Muscle layer of colon (tissue), 2 donors: ENCODE results near the gene ZYG11A.
"Not testable (repeated sequence)": the region's sequence is repeated elsewhere in the genome, so short reads cannot be mapped to it uniquely, and the experiment has no call there.

Experiments
- H3K27ac ChIP-seq: one replicate; pipeline ENCODE4 v1.7.0; 2013; ENCODE audit warnings: low read depth, mild to moderate bottlenecking, low read length, moderate library complexity
- H3K27me3 ChIP-seq, 2 donors: one replicate each; pipeline ENCODE4 v1.7.0; 2013; ENCODE audit warnings: low read length in 2 of 2, mild to moderate bottlenecking in 2 of 2; ENCODE audit not compliant: insufficient read depth in 2 of 2, control insufficient read depth in 1 of 2
- H3K36me3 ChIP-seq: one replicate; pipeline ENCODE4 v1.7.0; 2013; ENCODE audit warnings: mild to moderate bottlenecking, low read length; ENCODE audit not compliant: insufficient read depth
- H3K4me1 ChIP-seq: one replicate; pipeline ENCODE4 v1.7.0; 2013; ENCODE audit warnings: mild to moderate bottlenecking, low read length; ENCODE audit not compliant: insufficient read depth
- H3K4me3 ChIP-seq, 2 donors: one replicate each; pipeline ENCODE4 v1.7.0; 2013; ENCODE audit warnings: low read length in 2 of 2, low read depth in 1 of 2, mild to moderate bottlenecking in 1 of 2, moderate library complexity in 1 of 2
- H3K9ac ChIP-seq: one replicate; pipeline ENCODE4 v1.7.0; 2013; ENCODE audit warnings: low read length
- H3K9me3 ChIP-seq: one replicate; pipeline ENCODE4 v1.7.0; 2013; ENCODE audit warnings: mild to moderate bottlenecking, low read length
- donor health status: abdominal sarcoma.
- donor health status: Adenocarcinoma of cecum.

The ZYG11A gene

GRCh38 chr1:52842643-52843310 lies at the start of gene ZYG11A:
ZYG11A (plus strand) TSS chr1:52842760; CDS start chr1:52842884, 124 bp downstream.
- no peak within 1 kb of the TSS for H3K9ac ChIP-seq
- no peaks in the 10 kb centered on the region for H3K36me3 ChIP-seq
- peaks cover 13 to 18% of the 10 kb centered on the region in 2 donors for H3K27me3 ChIP-seq
- H3K4me1 ChIP-seq, result no peaks in the 10 kb centered on the region
- peak within 1 kb of the TSS; percentile 31 to 47 for H3K4me3 ChIP-seq
- no peak within 1 kb of the TSS for H3K27ac ChIP-seq
- no peaks in the 10 kb centered on the region for H3K9me3 ChIP-seq

- not testable (repeated sequence) for H3K4me3 ChIP-seq, H3K9ac ChIP-seq, H3K27me3 ChIP-seq, H3K9me3 ChIP-seq, H3K4me1 ChIP-seq, H3K27ac ChIP-seq
- H3K36me3 ChIP-seq, result peaks cover 48% of the 10 kb centered on the region
These were observed 48.8 kb upstream of the ZYG11A start for GRCh38 chr1:52793717-52794116.

GRCh38 chr1:52795464-52795863 lies 47.1 kb upstream of the ZYG11A start:
- H3K27ac ChIP-seq, result no peak overlapping the region
- H3K9me3 ChIP-seq, result no peaks in the 10 kb centered on the region
- H3K9ac ChIP-seq, result no peak overlapping the region
- no peaks in the 10 kb centered on the region for H3K27me3 ChIP-seq
- no peak overlapping the region for H3K4me3 ChIP-seq
- H3K36me3 ChIP-seq, result peaks cover 33% of the 10 kb centered on the region
- no peaks in the 10 kb centered on the region for H3K4me1 ChIP-seq

- Histone ChIP-seq H3K27ac (no peak overlapping the region), H3K9ac (no peak overlapping the region), H3K27me3 (no peaks in the 10 kb centered on the region), H3K9me3 (no peaks in the 10 kb centered on the region), H3K4me3 (no peak overlapping the region), H3K4me1 (no peaks in the 10 kb centered on the region), H3K36me3 (peaks cover 25% of the 10 kb centered on the region)
These were observed 44.2 kb upstream of the ZYG11A start for GRCh38 chr1:52798331-52798730.

DNA sequence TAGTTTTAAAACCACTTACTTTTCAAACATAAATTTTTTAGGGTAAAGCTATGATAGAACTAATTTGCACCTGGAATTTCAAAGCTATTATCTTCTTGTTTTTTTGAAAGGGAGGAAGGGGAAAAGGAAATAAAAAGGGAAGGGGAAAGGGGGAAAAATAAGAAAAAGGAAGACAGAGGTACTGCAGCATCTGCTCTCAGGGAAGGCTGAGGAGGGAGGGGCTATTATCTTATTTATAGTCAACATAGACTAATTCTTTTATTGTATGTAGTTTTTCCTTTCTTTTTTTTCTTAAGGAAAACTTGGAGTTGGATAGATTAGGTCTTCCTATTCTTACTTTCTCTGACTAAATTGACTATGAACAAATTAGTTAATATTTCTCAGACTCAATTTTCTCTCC lies 41.5 kb upstream of the ZYG11A start:
- H3K4me1 ChIP-seq, result no peaks in the 10 kb centered on the region
- H3K4me3 ChIP-seq, result no peak overlapping the region
- H3K36me3 ChIP-seq, result peaks cover 22% of the 10 kb centered on the region

GRCh38 chr1:52804083-52804482 lies 38.5 kb upstream of the ZYG11A start:
- H3K9ac ChIP-seq, H3K4me3 ChIP-seq, H3K4me1 ChIP-seq, H3K36me3 ChIP-seq, H3K27ac ChIP-seq, H3K27me3 ChIP-seq, H3K9me3 ChIP-seq: not testable (repeated sequence)

More for the DNA sequence above, 41.5 kb upstream of the ZYG11A start:
- Histone ChIP-seq H3K27ac (no peak overlapping the region), H3K9ac (no peak overlapping the region), H3K27me3 (no peaks in the 10 kb centered on the region), H3K9me3 (no peaks in the 10 kb centered on the region)

DNA sequence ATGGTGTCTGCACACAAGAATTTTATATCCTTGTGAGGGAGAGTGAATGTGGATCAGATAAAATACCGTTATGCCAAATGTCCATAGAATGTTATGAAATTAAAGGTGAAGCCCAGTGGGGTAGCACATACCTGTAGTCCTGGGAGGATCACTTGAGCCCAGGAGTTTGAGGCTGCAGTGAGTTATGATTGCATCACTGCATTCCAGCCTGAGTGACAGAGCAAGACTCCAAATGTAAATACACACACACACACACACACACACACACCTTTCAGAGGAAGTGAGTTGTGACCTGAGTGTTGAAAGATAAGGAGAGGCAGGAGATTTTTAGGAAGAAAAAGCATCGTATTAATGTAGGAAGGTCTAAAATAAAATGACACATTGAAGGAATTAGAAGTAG lies 28.1 kb upstream of the ZYG11A start:
- Histone ChIP-seq H3K27me3 (no peaks in the 10 kb centered on the region), H3K36me3 (peaks cover 43% of the 10 kb centered on the region), H3K9ac (no peak overlapping the region), H3K27ac (no peak overlapping the region), H3K4me1 (no peaks in the 10 kb centered on the region), H3K4me3 (no peak overlapping the region), H3K9me3 (no peaks in the 10 kb centered on the region)

- H3K4me3 ChIP-seq, H3K4me1 ChIP-seq, H3K9me3 ChIP-seq, H3K9ac ChIP-seq, H3K27ac ChIP-seq, H3K27me3 ChIP-seq: not testable (repeated sequence)
- H3K36me3 ChIP-seq, result peaks cover 34% of the 10 kb centered on the region
These were observed 21.7 kb upstream of the ZYG11A start for GRCh38 chr1:52820830-52821229.

DNA sequence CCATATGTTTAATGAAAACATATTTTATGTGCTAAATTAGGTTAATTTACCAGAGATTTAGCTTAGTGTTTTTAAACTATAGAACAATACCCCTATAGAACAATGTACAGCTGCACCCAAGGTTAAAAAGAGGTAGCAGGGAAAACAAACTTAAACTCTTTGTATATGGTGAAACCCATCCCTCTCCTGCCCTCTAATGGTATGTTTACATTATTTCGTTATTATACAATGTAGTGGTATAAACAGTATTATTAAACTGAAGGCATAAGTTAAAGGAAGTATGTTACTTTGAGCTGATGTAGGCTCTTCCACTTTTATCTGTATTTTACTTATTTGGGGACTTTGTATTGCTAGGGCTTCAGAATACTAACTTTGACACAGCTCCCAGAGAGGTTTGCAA lies 16.7 kb upstream of the ZYG11A start:
- peaks cover 12% of the 10 kb centered on the region for H3K36me3 ChIP-seq
- no peaks in the 10 kb centered on the region for H3K4me1 ChIP-seq
- H3K9me3 ChIP-seq, result no peaks in the 10 kb centered on the region
- no peak overlapping the region for H3K27ac ChIP-seq
- H3K9ac ChIP-seq, result no peak overlapping the region
- H3K4me3 ChIP-seq, result no peak overlapping the region
- no peaks in the 10 kb centered on the region for H3K27me3 ChIP-seq

DNA sequence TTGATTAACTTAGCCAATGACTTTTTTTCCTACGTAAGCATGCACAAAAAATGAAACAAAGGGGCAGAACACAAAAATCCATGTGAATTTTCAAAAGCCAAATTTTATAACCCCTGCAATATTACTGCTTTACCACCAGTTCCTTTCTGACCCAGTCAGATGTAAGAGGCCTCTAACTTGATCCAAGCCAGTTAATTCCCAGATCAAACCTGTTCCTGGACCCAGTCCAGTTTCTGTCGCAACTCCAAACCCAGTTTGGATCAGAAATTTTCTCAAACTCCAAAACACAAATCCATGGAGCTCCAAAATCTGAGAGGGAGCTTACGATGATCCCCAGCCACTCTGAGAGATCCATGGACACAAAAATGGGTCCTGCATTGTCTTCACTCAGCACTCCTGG lies 7.8 kb upstream of the ZYG11A start:
- no peaks in the 10 kb centered on the region for H3K4me1 ChIP-seq
- no peaks in the 10 kb centered on the region for H3K9me3 ChIP-seq
- H3K27me3 ChIP-seq, result no peaks in the 10 kb centered on the region
- H3K9ac ChIP-seq, result no peak overlapping the region
- H3K4me3 ChIP-seq, result no peak overlapping the region
- H3K36me3 ChIP-seq, result no peaks in the 10 kb centered on the region
- no peak overlapping the region for H3K27ac ChIP-seq

GRCh38 chr1:52836035-52836434 lies 6.5 kb upstream of the ZYG11A start:
- Histone ChIP-seq H3K9me3 (no peaks in the 10 kb centered on the region), H3K4me3 (no peak overlapping the region), H3K27me3 (no peaks in the 10 kb centered on the region), H3K36me3 (no peaks in the 10 kb centered on the region), H3K9ac (no peak overlapping the region), H3K4me1 (no peaks in the 10 kb centered on the region), H3K27ac (no peak overlapping the region)

DNA sequence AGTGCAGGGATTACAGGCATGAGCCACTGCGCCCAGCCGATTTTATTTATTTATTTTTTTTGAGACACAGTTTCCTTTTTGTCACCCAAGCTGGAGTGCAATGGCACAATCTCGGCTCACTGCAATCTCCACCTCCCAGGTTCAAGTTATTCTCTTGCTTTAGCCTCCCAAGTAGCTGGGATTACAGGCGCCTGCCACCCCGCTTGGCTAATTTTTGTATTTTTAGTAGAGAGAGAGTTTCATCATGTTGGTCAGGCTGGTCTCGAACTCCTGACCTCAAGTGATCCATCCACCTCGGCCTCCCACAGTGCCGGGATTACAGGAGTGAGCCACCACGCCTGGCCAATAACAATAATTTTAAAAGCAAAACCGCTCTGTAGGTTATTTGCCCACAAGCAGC lies 3.4 kb upstream of the ZYG11A start:
- not testable (repeated sequence) for H3K27ac ChIP-seq, H3K4me3 ChIP-seq, H3K4me1 ChIP-seq, H3K9me3 ChIP-seq, H3K36me3 ChIP-seq, H3K9ac ChIP-seq
- H3K27me3 ChIP-seq, result peaks cover 12 to 18% of the 10 kb centered on the region in 2 donors
